Measurements from ENCODE around the gene ERC2. TPM values are rescaled to one million over a fixed set of nuclear protein-coding genes. Genes with fewer than 3 reads are reported as not detected.

Gene ERC2
- total RNA-seq, 2 donors from 2014 or later: 16.1 to 22.8 TPM

- WGBS, 2 experiments (ENCODE audit: insufficient coverage in 1 of 2, insufficient read length in 1 of 2): 89 to 93% methylated on average over 3 to 4 of the region's 4 CpGs
- Mint-ChIP-seq H3K36me3 (ENCODE audit: low read depth) (no peaks in the 10 kb centered on the region), H3K9me3 (no peaks in the 10 kb centered on the region), H3K27ac (no peak overlapping the region), H3K27me3 (ENCODE audit: insufficient read depth) (peaks cover 10% of the 10 kb centered on the region), H3K4me3 (no peak overlapping the region), H3K4me1 (no peaks in the 10 kb centered on the region)
- no peak for DNase-seq
- H3K9me3 ChIP-seq (ENCODE audit: control insufficient read depth, low read length): no peaks in the 10 kb centered on the region
- peaks cover under 1% of the 10 kb centered on the region for H3K27me3 ChIP-seq (ENCODE audit: control insufficient read depth, insufficient read depth, low read length, poor library complexity, severe bottlenecking)
- TF ChIP-seq CTCF (conservative IDR thresholded peaks at IDR 0.05): no peak
- no peak overlapping the region for H3K4me3 ChIP-seq (ENCODE audit: low read length)
- H3K9ac ChIP-seq (ENCODE audit: extremely low read depth, low read length, poor library complexity, severe bottlenecking): no peak overlapping the region
- no peak overlapping the region for H3K27ac ChIP-seq (ENCODE audit: low read depth, low read length)
- H3K4me1 ChIP-seq (ENCODE audit: control insufficient read depth, insufficient read depth, low read length): no peaks in the 10 kb centered on the region
- H3K36me3 ChIP-seq (ENCODE audit: control insufficient read depth, insufficient read depth, low read length): no peaks in the 10 kb centered on the region
These were observed 969.7 kb downstream of the ERC2 start for GRCh38 chr3:55498520-55498919.

DNA sequence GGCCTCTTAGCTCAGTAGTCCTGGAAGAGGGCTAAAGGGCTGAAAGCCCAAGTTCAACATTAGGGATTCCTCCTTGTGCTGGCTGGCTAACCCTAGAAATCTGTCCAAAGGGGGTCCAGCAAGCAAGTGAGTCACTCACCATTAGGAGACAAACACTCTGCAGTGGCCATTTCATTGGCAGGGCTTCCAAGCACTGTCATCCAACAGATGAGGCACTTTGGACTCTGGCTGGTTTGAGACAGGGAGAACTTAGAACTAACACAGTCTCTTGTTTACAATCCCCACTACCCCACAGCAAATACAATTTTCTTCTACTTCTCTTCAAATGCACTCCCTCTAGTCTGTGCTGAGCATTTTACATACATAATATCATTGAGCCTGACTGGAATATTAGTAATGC lies 971.0 kb downstream of the ERC2 start:
- H3K4me3 Mint-ChIP-seq: no peak overlapping the region
- peaks cover 13% of the 10 kb centered on the region for H3K27me3 ChIP-seq (ENCODE audit: control insufficient read depth, insufficient read depth, low read length, poor library complexity, severe bottlenecking)
- no peaks in the 10 kb centered on the region for H3K9me3 Mint-ChIP-seq
- no peaks in the 10 kb centered on the region for H3K4me1 ChIP-seq (ENCODE audit: control insufficient read depth, insufficient read depth, low read length)
- no peak overlapping the region for H3K27ac Mint-ChIP-seq
- H3K9me3 ChIP-seq (ENCODE audit: control insufficient read depth, low read length): no peaks in the 10 kb centered on the region
- no peak overlapping the region for H3K27ac ChIP-seq (ENCODE audit: low read depth, low read length)
- H3K36me3 Mint-ChIP-seq (ENCODE audit: low read depth): no peaks in the 10 kb centered on the region
- H3K9ac ChIP-seq (ENCODE audit: extremely low read depth, low read length, poor library complexity, severe bottlenecking): no peak overlapping the region
- peaks cover 22% of the 10 kb centered on the region for H3K27me3 Mint-ChIP-seq (ENCODE audit: insufficient read depth)
- no peaks in the 10 kb centered on the region for H3K36me3 ChIP-seq (ENCODE audit: control insufficient read depth, insufficient read depth, low read length)
- no peak for DNase-seq
- TF ChIP-seq CTCF (conservative IDR thresholded peaks at IDR 0.05): no peak
- H3K4me1 Mint-ChIP-seq: no peaks in the 10 kb centered on the region
- no peak overlapping the region for H3K4me3 ChIP-seq (ENCODE audit: low read length)

DNA sequence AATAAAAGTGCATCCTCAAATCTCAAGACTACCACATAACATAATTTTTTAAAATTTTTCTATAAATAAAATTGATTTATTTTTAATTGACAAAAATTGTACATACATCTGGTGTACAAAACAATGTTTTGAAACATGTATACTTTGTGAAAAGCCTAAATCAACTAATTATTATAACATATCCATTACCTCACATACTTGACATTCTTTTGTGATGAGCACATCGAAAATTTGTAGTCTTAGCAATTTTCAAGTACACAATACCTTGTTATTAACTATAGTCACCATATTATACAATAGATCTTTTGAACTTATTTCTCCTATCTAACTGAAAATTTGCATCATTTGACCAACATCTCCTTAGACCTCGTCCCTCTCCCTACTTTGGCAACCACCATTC lies 973.3 kb downstream of the ERC2 start:
- no peaks in the 10 kb centered on the region for H3K9me3 ChIP-seq (ENCODE audit: control insufficient read depth, low read length)
- no peak overlapping the region for H3K4me3 ChIP-seq (ENCODE audit: low read length)
- Mint-ChIP-seq H3K27me3 (ENCODE audit: insufficient read depth) (peaks cover 40% of the 10 kb centered on the region), H3K36me3 (ENCODE audit: low read depth) (no peaks in the 10 kb centered on the region), H3K4me3 (no peak overlapping the region), H3K4me1 (no peaks in the 10 kb centered on the region), H3K27ac (no peak overlapping the region), H3K9me3 (no peaks in the 10 kb centered on the region)
- H3K27ac ChIP-seq (ENCODE audit: low read depth, low read length): no peak overlapping the region
- DNase-seq: no peak
- WGBS, 2 experiments (ENCODE audit: insufficient coverage in 1 of 2, insufficient read length in 1 of 2): 89 to 95% methylated on average over 2 of the region's 2 CpGs
- H3K36me3 ChIP-seq (ENCODE audit: control insufficient read depth, insufficient read depth, low read length): no peaks in the 10 kb centered on the region
- TF ChIP-seq CTCF (conservative IDR thresholded peaks at IDR 0.05): no peak
- H3K9ac ChIP-seq (ENCODE audit: extremely low read depth, low read length, poor library complexity, severe bottlenecking): no peak overlapping the region
- peaks cover 34% of the 10 kb centered on the region for H3K27me3 ChIP-seq (ENCODE audit: control insufficient read depth, insufficient read depth, low read length, poor library complexity, severe bottlenecking)
- no peaks in the 10 kb centered on the region for H3K4me1 ChIP-seq (ENCODE audit: control insufficient read depth, insufficient read depth, low read length)
